Lung microvascular endothelial cell (primary cell): ENCODE results near the gene LAMA1. TPM values are rescaled to one million over a fixed set of nuclear protein-coding genes. Genes with fewer than 3 reads are reported as not detected.

Experiments
- DNase-seq, 2 donors: peaks; one replicate each; pipeline versions ENCODE4 v3.0.0 to v3.0.0-alpha.2; 2010; ENCODE audit warnings: low read depth in 2 of 2
- total RNA-seq: library from RNA; depleted of rRNA; stranded (reverse); fragments of >200 nt; gene quantifications from 2 replicates; pipeline ENCODE4 v1.2.1, GENCODE V29; 2014

Gene LAMA1
- total RNA-seq, 1 donor from 2014 or later, result 0.20 TPM

DNA sequence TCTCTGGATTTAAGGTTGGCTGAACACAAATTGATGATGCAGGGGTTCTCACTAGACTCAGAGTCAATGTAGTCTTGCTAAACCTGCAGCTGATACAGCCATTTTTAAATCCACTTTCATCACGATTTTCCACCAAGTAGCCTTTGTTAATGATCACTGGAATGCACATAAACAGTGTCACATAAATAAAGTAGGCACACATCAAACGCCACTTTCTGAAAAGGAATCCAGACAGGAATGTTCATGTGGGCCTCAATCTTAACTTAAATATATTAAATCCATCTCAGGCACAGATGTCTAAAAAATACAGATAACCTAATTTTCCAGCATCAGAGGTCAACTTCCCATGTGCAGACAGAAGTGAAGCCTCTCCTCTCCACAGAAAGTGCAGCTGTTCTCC is 58.3 kb downstream of the LAMA1 start:
- no peak for DNase-seq

DNA sequence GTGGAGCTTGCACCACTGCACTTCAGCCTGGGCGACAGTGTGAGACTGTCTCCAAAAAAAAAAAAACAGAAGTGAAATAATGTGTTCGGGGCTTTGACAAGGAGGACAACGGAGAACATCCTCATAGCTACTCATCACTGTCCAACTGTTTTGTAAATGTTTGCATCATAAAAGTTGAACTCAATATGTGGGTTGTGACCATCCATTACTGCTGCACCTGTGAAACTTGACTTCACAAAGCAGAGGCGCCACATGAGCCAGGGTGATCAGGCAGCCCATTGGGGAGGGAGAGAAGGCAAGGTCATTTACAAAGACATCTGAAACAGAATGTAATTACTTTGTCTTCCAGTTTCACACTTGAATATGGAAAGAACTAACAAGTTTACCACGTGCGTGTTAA is 61.6 kb downstream of the LAMA1 start:
- DNase-seq, result no peak

DNA sequence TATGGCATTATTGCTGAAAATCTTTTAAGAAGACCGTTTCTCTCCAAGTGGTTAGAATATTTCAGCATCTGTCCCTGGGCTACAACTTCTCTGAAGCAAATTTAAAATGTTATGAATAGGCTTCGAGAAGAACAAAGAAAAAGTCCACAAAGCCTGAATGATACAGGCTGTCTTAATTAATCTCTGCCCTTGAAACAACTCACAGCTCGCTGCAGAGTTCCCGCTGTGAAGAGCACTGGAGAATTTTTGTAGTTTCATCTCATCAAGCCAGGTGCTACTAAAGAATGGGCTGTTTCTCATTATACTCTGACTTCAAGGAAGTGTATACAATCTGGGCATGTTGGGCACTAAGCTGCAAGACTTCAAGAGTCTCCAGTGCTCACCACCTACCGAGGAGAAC is 67.6 kb downstream of the LAMA1 start:
- DNase-seq, result no peak

DNA sequence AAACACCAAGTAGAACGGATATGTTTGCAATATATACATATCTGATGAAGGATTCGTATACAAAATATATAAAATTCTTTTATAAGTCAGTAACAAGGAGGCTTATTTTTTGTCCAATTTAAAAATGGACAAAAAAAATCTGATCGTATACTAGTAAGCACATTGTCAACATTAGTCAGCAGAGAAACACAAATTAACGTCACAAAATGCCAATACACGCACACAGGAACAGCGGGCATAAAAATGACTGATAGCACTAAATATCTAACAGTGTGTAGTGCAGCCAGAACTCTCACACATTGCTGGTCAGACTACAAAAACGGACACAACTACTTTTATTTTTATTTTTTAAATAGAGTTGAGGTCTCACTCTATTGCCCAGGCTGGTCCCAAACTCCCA is 69.5 kb downstream of the LAMA1 start:
- DNase-seq, result no peak

DNA sequence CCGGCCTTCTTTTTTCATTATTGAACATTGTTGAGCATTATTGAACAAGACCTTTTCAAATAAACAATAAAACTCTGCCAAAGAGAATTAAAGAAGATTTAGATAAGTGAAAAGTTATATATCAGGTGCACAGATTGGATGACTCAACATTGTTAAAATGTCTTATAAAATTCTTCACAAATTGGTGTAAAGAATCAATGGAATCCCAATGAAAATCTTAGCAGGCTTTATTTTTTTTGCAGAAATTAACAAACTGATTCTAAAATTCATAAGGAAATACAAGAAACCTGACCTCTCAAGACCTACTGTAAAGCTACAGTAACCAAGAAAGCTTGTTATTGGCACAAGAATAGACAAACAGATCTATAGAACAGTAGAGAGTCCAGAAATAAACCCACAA is 70.3 kb downstream of the LAMA1 start:
- DNase-seq, result no peak

DNA sequence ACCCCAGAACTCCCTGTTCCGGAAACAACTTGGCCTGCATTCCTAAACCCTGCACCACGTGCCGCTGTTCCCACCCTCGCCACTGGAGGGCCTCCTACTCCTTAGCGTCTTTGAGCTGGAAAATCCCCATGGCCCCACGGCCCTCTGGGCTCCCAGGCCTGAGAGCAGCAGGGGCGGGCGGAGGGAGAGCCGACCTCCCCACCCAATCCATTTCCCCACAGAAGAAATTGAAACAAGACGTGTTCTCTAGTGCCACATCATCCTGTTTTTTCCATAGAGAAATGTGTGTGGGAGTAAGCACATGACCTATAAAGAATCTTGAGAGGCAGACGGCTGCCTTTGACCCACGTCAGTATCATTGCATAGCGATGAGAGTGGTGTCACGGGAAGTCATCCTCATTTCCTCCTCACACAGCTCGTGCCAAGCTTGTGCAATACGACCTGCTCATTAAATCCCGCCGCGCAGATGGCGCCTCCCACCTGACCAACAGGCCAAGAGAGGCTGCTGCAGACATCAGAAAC is 79.2 kb downstream of the LAMA1 start:
- DNase-seq, result peak; percentile 67 to 91

DNA sequence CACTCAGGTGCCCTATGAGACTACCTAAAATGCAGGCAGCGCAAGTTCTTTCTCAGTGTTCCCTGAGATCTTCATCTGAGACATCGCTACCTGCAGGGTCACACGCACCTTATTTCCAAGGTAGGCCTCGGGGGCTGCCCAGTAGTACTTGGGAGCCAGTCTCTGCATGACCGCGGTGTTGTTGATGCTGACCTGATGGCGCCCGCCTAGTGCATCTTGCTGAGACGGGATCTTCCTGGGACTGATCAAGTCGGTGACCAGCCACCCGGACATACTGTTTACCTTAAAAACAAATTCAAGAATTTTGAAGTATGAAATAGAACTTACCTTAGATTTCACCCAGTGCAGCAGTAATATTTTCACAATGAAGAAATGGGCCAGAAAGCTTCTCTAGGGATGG is 80.1 kb downstream of the LAMA1 start:
- DNase-seq, result no peak

DNA sequence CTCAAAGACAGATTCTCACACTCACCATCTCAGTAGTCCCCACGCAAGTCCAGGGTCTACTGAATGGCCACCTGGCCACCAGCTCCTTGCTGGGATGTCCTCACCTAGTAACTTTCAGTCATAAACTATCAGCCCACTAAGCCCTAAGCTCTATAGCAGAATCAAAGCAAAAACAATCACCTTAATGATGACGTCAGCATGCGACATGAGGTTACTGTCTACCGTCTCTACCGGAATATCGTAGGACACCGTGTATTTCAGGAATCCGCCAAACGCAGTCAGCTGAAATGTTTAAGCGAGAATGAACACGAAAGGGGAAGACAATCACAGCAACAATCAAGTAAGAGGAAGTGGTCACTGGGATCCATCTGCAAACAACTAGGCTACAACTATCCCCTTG is 81.8 kb downstream of the LAMA1 start:
- no peak for DNase-seq

DNA sequence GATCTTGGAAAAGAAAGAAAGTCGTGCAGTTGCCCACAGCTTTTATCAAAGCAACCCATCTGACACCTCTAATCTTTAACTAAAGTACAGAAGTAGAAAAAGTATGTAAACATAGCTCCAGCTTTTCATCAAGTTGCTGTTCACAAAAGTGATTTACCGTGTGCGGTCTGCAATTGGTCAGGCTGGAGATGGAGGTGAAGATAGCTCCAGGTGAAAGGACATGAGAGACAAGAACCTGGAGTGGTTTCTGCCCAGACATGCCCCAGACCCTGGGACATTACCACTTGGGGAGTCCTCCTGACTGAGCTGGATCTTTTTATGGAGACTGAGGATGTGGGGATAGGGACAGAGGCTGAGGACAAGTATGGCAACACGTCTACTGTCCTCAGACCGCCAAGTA is 82.7 kb downstream of the LAMA1 start:
- DNase-seq, result no peak

DNA sequence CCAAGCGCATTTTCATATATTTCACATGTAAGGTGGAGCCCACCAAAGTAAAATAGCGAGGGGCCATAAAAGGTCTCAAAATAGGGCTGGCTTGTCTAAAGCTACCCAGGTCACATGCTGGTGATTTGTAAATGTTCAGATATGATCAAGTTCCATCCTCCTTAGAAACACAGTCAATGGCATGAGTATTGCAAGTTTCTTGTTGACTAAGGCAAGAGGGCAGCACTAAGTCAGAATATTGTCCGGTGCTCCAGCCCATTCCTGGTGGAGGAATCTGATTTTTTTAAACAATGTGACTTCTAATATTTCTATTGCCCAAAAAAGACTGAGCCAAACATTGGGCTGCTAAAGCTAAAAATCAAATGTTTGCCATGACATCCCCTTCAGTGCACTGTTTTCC is 85.1 kb downstream of the LAMA1 start:
- DNase-seq, result no peak

DNA sequence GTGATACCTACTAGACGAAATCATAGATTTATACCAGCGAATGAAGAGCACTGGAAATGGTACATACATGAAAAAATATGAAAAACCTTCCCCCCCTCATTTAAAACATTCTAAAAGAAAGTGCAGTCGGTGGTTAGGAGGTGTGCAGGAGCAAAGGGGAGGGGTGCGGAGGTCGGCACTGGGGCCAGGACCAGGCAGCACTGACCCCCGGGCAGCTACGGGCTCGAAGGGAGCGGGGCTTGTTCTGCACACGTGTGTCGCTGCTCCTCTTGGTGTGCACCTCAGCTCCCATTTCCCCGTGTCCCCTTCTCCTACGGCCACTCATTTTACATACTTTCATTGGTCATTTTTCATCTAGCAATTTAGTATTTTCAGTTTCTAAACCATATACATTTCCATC is 89.0 kb downstream of the LAMA1 start:
- DNase-seq, result no peak

DNA sequence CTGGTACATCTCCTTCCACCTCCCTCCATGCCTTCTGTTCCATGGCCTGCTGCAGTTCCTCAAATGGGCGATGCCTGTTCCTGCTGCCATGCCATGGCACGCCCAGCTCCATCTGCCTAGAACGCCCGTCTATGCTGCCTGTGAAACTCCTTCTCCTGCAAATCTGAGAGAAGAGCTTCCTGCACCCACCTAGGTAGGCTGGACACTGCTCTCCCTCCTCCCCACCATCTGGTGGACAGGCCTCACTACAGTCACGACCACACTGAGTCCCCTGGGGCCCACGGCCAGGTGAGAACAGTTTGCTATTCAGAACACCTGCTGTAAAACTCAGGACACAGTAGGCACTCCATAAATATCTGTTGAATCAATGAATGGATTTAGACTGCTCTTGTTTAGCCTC is 92.4 kb downstream of the LAMA1 start:
- no peak for DNase-seq

DNA sequence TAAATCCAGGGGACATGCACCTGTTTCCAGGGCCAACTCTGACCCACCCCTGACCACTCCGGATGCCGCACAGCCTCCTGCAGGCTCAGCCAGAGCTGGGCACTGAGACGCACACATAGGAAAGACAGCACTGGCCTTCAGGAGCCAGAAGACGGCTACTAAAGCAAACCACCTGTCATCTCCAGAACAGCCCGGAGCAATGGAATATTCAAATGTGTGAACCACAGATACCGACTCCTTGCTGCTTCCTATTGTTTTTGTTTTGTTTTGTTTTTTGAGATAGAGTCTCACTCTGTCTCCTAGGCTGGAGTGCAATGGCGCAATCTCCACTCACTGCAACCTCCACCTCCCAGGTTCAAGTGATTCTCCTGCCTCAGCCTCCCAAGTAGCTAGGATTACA is 94.0 kb downstream of the LAMA1 start:
- DNase-seq, result no peak

DNA sequence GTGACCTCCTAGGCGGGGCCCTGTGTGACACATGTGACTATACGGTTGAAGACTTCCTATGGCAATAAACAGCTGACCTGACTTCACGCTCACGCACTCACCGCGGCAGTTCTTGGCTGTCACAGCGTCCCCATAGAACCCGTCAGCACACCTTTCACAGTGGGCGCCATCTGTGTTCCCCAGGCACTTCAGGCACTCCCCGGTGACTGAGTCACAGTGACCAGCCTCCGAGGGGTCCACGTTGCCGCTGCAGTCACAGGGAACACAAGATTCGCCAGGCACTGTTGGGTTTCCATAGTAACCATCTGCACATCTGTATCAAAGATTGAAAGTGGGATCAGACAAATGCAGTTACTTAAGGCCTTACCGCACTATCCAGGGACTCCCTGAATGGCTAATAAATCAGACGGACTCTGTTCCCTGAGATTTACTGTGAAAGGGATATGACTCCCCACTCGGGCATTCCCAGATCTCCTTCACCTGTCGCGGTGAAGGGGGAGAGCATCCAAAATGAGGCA is 94.5 kb downstream of the LAMA1 start:
- DNase-seq, result no peak

DNA sequence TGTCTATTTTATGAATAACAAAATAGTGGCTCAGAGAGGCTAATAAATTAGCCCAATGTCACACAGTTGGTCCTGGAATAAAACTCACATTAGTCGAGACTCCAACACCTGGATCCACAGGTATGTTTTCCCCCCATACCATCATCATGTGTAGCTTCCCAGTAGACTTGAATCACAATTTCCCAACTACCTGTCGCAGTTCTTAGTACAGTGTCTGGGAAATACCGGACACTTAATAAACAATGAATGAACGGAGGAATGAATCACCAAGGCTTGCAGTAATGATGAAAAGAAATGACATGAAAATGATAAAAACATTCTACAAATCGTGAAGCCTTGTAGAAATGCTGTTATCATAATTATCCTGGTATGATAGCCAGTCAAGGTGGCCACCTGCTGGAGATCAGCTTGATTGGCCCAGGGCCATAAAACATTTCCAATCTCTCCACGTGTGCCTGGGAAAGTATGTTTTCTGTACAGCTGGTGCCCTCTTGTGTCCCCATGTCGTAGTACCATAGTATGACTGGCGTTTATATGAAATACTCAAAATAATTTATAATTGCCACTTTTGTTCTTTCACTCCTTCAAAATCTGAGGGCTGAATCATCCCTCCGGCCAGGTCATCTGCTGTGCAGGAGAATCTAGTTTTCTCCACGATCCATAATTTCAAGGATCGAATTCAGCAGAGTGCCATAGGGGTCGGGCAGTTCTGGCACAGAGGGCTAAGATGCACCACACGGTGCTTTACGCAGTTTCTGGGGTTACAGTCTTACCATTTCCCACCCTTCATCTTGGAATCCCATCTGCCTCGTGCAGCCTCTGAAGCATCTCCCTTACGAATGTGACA is 95.4 kb downstream of the LAMA1 start:
- DNase-seq, result peak; percentile 10 to 86

DNA sequence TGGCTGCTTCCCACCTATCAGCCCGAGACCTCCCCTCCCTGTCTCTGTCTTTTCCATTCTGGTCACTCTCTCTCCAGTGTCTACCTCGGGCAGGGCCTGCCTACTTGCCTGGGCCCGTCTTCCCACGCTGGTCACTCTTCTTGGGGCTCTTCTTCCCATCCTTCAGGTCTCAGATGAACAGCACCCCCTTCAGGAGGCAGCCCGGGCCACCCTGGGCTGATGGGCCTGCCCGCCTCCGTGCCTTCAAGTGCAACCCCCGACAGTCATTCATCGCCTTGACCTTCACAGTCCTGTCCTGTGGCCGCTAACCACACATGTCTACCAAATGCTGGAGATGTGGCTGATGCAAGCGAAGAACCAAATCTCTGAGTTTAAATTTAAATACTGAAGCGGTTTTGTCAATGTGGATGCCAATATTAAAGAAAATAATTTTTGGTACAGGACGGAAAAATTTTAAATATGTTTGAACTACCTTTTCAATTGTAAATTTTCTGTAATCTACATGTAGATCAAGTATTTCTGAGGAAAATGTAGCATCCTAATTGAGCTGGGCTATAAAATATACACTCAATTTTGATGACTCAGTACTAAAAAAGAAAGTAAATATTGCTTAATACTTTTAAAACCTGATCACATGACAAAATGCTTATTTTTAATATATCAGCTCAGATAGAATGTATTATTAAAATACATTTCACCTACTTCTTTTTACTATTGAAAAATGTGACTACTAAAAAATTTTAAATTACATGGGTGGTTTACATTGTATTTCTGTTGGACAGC is 96.4 kb downstream of the LAMA1 start:
- DNase-seq, result no peak

DNA sequence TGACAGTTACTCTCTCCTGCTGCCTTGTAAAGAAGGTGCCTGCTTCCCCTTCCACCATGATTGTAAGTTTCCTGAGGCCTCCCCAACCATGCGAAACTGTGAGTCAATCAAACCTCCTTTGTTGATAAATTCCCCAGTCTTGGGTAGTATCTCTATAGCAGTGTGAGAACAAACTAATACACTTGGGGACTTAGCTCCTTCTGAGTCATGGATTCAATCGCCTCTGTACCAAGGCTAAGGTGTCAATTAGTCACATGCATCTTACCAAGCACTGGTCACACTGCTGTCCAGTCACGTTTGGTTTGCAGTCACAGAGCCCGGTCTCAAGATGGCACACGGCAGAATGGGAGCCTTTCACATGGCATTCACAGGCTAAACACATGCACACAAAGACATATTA is 100.6 kb downstream of the LAMA1 start:
- DNase-seq, result no peak

DNA sequence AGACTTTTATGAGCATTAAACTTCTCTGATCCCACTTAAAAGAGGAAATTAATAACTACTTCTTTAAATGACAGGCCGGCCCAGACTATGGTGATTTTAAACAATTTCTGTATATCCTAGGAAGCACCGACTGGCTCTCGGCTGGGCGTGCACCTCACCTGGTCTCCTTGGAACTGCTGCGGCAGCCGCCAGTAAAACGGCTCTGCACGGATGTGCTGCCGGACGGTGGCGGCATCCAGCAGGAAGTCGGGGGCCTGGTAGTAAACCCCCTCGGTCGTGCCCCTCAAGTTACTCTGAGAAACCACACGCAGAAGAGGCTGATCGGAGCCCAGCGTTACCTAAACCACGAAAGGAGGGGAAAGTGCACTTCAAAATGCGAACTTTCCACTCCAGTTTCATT is 106.5 kb downstream of the LAMA1 start:
- no peak for DNase-seq

DNA sequence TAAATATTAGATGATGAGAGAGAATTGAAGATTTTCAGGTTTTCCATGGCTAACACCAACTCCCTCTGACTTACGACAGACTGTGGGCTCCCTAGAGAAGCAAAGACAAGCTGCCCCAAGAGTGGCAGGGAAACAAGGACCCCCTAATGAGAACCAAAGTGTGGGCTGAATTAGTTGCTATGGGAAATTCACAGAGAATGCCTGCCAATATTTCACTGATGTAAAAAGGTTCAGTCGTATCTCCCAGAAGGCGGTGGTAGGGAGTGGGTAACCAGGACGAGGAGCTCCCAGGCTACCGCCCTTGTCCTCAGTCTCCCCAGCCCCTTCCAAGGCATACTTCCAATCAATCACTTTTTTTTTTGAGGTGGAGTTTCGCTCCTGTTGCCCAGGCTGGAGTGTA is 113.6 kb downstream of the LAMA1 start:
- no peak for DNase-seq

DNA sequence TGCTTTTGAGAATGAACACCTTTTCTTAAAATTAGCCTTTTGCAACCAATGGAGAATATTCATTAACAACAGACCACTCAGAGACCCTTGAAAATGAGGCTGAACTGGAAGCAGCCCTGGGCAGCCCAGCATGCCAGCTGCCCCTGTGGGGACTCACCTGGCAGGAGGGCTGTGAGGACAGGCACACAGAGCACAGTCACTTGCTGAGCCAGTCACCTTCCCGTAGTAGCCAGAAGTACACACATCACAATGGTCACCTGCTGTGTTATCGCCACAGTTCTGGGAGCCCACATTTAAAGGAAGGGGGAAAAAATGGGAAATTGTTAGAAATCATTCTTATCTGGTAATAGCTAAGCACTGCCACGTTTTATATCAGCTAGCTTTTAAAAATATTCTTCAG is 115.5 kb downstream of the LAMA1 start:
- no peak for DNase-seq

DNA sequence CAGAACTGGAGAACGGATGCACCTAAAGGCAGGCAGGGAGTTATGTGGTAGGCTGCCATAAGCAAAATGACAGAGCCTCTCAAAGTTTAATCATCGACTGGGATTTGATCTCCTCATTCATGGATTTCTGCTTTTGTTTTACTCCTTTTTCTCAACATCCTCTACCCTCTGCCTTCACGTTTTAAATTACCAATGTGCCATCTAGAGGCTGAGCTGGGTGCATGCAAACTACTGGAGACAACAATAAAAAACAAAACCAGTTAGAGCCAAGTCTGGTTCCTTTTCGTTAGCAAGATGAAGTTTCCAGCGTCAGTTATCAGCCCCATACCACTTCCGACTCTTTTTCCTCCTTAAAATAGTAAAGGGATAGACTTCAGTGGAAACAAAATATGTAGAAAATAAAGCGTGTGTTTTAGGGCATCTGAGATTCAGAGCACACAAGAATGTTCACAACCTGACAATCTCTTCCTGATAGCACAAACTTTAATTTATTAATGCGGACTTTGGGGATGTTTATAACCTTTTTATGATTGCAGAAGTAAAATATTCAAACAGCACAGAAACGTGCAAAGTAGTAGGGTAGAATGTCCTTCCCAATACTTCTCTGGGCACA is 117.0 kb downstream of the LAMA1 start:
- DNase-seq, result peak in 1 of 2 donors; percentile 31

DNA sequence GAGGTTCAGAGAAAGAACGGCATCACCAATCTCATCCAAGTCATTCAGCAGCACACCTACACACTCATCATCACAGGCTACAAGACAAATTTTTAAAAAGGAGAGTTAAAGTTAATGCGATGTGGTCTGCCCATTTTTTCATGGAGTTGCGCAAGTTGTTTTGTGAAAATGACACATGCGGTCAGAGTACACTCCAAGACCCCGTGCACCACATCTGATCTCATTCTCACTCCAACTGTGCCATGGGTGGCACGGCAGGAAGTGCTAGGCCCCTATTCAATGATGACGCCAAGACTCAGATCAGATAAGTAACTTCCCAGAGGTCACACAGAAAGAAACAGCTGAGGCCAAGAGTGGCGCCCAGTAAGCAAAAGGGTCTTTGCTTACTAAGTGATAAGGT is 119.8 kb downstream of the LAMA1 start:
- no peak for DNase-seq
